Duodenal mucosa (tissue), 2 donors: ENCODE results near the gene PACS2.

Experiments used
- H3K27ac ChIP-seq: one replicate; pipeline ENCODE4 v1.7.0; 2013; ENCODE audit warnings: low read depth, low read length
- H3K27me3 ChIP-seq, 2 donors: one replicate each; pipeline ENCODE4 v1.7.0; 2013; ENCODE audit warnings: low read length in 2 of 2, control low read depth in 1 of 2; ENCODE audit not compliant: insufficient read depth in 2 of 2, control insufficient read depth in 1 of 2
- H3K36me3 ChIP-seq, 2 donors: one replicate each; pipeline ENCODE4 v1.7.0; 2013; ENCODE audit warnings: low read length in 2 of 2, control low read depth in 1 of 2; ENCODE audit not compliant: insufficient read depth in 2 of 2, control insufficient read depth in 1 of 2
- H3K4me1 ChIP-seq, 2 donors: one replicate each; pipeline ENCODE4 v1.7.0; 2013; ENCODE audit warnings: low read length in 2 of 2, control low read depth in 1 of 2; ENCODE audit not compliant: insufficient read depth in 2 of 2, control insufficient read depth in 1 of 2
- H3K4me3 ChIP-seq, 2 donors: one replicate each; pipeline ENCODE4 v1.7.0; 2013; ENCODE audit warnings: low read length in 2 of 2, low read depth in 1 of 2
- H3K9ac ChIP-seq, 2 donors: one replicate each; pipeline ENCODE4 v1.7.0; 2013; ENCODE audit warnings: low read length in 2 of 2, low read depth in 1 of 2
- H3K9me3 ChIP-seq, 2 donors: one replicate each; pipeline ENCODE4 v1.7.0; 2013; ENCODE audit warnings: low read length in 2 of 2, control low read depth in 1 of 2; ENCODE audit not compliant: control insufficient read depth in 1 of 2

The PACS2 gene

DNA sequence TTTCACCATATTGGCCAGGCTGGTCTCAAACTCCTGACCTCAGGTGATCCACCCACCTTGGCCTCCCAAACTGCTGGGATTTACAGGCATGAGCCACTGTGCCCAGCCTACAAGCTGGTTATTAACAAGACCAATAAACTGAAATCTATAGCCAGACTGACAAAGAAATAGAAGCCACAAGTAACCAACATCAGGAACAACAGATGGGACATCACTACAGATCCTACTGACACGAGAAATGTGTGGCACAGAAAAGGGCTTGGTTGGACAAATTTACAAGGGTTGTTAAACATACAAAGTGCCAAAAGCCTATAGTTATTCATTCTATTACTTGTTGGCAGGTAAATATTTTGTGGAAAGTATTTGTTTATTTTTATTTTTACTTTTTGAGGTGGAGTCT is 116.7 kb downstream of the PACS2 start:
- H3K9me3 ChIP-seq = no peaks in the 10 kb centered on the region
- H3K4me1 ChIP-seq = no peaks in the 10 kb centered on the region
- peaks cover 0 to 8% of the 10 kb centered on the region in 2 donors for H3K36me3 ChIP-seq
- H3K27me3 ChIP-seq = no peaks in the 10 kb centered on the region
- H3K4me3 ChIP-seq = no peak overlapping the region
- no peak overlapping the region for H3K27ac ChIP-seq
- H3K9ac ChIP-seq = no peak overlapping the region

DNA sequence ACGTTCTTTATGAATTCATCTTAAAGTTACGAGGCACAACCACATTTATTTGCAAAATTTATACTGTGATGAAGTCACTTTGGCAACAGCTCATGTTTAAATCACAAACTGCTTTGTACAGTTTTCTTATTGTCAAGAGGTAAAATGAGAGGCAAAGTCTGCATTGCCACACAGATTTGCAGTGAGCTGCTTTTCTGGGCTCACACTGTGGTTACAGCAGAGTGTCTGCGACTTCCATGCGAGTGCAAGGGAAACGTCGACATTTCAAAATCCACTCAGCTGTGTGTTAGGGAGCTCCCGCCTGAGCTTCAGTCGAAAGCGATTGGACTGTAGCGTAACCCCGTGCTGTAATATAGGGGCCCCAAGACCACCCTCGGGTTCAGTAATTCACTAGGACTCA is 118.1 kb downstream of the PACS2 start:
- Histone ChIP-seq H3K27ac (no peak overlapping the region), H3K4me3 (no peak overlapping the region), H3K9me3 (no peaks in the 10 kb centered on the region), H3K36me3 (peaks cover 0 to 4% of the 10 kb centered on the region in 2 donors), H3K9ac (no peak overlapping the region), H3K4me1 (no peaks in the 10 kb centered on the region), H3K27me3 (no peaks in the 10 kb centered on the region)

DNA sequence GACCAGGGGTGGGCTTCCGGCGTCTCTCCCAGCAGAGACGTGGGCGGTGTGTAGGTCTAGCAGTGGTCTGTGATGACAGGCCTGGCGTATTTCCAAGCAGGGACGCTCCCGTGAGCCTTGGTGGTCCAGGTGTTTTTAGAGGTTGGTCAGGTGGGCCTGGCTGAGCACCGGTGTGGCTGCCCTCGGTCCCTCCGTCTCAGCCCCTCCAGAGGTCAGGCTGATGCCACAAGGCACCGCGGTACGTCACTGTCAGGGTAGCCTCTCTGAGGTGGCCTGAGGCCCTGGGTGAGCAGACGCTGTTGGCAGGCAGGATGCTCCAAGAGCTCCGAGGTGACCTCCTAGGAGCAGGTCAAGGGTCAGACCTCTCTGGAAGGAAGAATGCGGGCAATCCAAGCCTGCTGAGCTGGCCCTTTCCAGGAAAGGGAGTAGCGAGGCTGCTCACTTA is 118.6 kb downstream of the PACS2 start:
- no peak overlapping the region for H3K9ac ChIP-seq
- no peak overlapping the region for H3K27ac ChIP-seq
- H3K4me3 ChIP-seq = no peak overlapping the region

DNA sequence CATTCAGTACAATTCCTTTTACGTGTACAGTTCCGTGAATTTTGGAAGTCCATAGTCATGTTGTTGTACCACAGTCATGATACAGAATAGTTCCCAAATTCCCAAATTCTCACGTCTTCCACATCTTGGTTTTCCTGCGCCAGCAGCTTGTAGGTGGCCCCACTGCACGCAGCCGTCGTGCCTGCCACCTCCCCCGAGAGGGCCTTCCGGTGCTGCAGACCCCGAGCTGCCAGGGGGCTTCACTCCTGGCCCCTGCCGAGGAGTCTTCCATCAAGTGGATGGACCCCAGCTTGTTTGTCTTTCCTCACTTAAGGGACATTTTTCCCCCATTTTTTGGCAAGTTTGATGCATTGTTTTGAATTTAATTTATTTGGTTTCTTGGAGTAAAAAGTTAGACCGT is 121.9 kb downstream of the PACS2 start:
- Histone ChIP-seq H3K36me3 (peaks cover 0 to 12% of the 10 kb centered on the region in 2 donors), H3K9me3 (no peaks in the 10 kb centered on the region), H3K4me3 (no peak overlapping the region), H3K27ac (no peak overlapping the region), H3K27me3 (no peaks in the 10 kb centered on the region), H3K4me1 (no peaks in the 10 kb centered on the region), H3K9ac (no peak overlapping the region)

More for the DNA sequence above, 118.6 kb downstream of the PACS2 start:
- H3K36me3 ChIP-seq = peaks cover 0 to 4% of the 10 kb centered on the region in 2 donors
- no peaks in the 10 kb centered on the region for H3K9me3 ChIP-seq
- H3K4me1 ChIP-seq = no peaks in the 10 kb centered on the region
- no peaks in the 10 kb centered on the region for H3K27me3 ChIP-seq

DNA sequence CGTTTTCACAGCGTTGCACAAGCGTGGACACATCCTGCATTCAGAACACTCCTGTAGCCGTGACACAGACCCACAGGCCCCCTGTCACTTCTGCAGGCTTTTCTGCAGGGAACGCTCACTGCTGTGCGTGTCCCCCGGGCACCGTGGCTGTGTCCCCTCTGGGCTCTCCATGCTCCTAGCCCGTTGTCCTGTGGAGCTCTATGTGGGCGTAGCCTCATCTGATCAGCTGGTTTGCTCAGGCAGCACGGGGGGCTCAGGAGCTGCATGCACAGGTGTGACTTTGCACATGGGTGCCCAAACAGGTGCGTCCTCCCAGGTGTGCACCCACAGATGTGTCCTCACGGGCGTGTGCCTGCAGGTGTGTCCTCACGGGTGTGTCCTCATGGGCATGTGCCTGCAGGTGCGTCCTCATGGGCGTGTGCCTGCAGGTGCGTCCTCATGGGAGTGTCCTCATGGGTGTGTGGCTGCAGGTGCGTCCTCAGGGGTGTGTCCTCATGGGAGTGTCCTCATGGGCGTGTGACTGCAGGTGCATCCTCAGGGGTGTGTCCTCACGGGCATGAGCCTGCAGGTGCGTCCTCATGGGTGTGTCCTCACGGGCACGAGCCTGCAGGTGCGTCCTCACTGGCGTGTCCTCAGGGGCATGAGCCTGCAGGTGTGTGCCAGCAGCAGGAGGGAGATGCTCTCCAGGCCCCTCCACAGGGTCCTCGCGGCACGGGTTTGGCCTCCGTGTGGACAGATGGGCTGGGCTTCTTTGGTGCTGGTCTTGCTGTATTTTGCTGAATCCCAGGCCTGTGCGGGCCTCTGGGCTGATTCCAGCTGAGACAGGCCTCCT is 122.6 kb downstream of the PACS2 start:
- H3K4me1 ChIP-seq = no peaks in the 10 kb centered on the region
- H3K27ac ChIP-seq = no peak overlapping the region
- no peaks in the 10 kb centered on the region for H3K27me3 ChIP-seq
- H3K9me3 ChIP-seq = no peaks in the 10 kb centered on the region
- no peak overlapping the region for H3K9ac ChIP-seq
- peaks cover 0 to 12% of the 10 kb centered on the region in 2 donors for H3K36me3 ChIP-seq
- no peak overlapping the region for H3K4me3 ChIP-seq

DNA sequence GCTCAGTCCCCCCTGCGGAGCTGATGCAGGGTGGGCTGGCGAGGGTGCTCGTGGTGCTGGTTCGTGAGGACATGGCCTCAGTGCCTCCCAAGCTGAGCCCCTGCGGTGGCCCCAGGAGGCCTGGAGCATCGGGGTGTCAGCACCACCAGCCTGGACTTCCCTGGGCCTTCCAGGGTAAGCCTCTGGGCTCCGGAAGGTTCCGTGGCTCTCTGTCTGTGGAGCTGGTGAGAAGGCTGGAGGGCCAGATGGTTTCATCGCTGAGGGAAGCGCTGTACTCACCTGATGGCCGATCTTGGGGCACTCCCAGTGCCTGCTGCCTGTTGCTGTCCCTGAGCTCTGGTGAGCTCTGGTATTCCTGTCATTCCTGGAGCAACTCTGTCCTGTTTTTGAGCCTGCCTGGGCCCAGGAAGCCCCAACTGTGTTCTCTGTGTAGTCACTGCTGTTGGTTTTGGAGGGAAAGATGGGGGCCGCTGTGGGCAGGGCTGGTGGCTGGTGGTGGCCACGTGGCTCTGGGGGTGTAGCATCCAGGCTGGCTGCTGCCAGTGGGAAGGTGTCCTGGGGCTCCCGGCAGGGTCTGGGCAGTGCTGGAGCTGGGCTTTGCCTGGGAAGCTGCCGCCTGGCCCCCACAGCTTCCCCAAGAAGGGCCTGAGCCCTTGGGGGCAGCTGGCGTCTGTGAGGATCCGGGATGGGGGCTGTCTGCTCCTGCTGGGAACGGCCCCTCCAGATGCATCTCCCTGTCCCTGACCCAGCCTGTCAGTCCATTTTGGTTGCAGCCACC is 123.4 kb downstream of the PACS2 start:
- H3K9ac ChIP-seq = no peak overlapping the region
- no peaks in the 10 kb centered on the region for H3K9me3 ChIP-seq
- H3K4me3 ChIP-seq = no peak overlapping the region
- H3K27me3 ChIP-seq = no peaks in the 10 kb centered on the region
- no peak overlapping the region for H3K27ac ChIP-seq
- peaks cover 0 to 18% of the 10 kb centered on the region in 2 donors for H3K36me3 ChIP-seq
- no peaks in the 10 kb centered on the region for H3K4me1 ChIP-seq

DNA sequence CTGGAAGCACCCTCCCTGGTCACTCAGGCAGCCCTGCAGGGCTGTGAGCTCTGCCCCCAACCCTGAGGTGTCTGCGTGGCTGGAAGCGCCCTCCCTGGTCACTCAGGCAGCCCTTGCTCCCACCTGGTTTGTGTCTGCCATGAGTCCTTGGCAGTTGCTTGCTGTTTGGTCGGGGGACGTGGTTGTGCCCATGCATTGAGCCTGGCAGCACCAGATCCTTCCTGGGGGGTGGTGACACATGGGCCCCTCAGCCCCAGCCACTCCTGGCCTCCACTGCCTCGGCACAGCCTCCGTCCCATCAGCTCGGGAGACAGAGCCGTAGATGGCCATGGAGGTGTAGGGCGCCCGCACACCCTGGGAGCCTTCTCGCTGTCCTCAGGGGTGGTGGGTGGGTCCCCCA is 124.6 kb downstream of the PACS2 start:
- Histone ChIP-seq H3K9ac (no peak overlapping the region), H3K4me3 (no peak overlapping the region), H3K4me1 (no peaks in the 10 kb centered on the region), H3K27ac (no peak overlapping the region), H3K36me3 (peaks cover 0 to 22% of the 10 kb centered on the region in 2 donors), H3K9me3 (no peaks in the 10 kb centered on the region), H3K27me3 (no peaks in the 10 kb centered on the region)

DNA sequence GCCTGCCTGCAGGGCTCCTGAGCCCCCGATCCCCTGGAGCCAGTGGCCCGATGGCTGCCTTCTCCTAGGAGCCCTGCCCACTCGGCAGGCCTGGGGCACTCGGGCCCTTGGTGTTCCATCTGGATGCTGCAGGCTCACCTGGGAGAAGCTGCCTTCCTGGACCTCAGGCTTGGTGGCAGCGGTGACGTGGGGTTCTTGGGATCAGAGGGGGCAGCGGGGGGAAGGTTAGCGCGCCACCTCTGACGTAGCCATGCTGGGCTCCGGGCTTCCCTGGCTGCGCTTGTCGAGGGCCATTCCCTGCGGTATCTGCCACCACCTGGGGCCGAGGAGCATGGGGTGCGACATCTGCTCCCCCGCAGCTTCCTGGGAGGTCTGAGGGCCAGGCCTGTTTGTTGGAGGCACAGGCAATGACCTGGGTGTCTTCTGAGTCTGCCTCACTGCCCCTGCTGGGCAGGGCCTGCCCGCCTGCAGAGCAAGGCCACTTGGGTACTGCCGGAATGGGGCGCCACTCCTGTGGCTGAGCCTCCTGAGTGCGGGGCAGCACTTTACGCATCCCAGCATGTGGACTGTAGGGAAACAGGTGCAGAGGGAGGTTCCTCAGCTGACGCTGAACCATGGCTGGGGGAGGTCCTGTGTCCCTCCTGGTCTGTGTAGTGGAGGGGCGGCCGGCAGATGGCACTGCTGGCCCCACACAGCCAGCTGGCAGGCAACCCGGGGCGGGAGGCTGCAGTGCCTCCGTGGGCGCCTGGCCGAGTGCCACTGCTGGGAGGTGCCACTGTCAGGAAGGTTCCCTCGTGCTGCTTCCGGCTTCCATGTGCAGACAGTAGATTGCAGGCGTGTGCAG is 125.4 kb downstream of the PACS2 start:
- Histone ChIP-seq H3K27ac (no peak overlapping the region), H3K27me3 (no peaks in the 10 kb centered on the region), H3K4me3 (no peak overlapping the region), H3K36me3 (peaks cover 0 to 22% of the 10 kb centered on the region in 2 donors), H3K4me1 (no peaks in the 10 kb centered on the region), H3K9ac (no peak overlapping the region), H3K9me3 (no peaks in the 10 kb centered on the region)

DNA sequence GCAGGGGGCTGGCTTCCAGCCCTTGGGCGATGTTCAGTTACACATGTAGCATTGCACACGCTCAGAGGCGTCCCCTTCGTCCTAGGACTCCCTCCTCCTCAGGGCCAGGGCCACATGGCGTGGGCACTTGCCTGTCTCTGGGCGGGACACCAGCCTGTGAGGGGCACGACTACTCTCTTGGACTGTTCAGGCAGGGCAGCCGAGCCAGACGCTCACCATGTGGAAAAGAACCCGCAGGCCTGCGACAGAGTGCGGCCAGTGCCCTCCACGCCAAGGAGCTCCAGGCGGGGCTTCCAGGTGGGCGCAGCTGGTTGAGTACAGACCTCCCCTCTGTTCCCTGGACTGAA is 126.0 kb downstream of the PACS2 start:
- H3K4me1 ChIP-seq = no peaks in the 10 kb centered on the region

More for the DNA sequence above, 126.0 kb downstream of the PACS2 start:
- Histone ChIP-seq H3K36me3 (peaks cover 0 to 22% of the 10 kb centered on the region in 2 donors), H3K9ac (no peak overlapping the region), H3K9me3 (no peaks in the 10 kb centered on the region), H3K27ac (no peak overlapping the region), H3K27me3 (no peaks in the 10 kb centered on the region), H3K4me3 (no peak overlapping the region)
